ENCODE results near the gene RASGRF1. TPM values are rescaled to one million over a fixed set of nuclear protein-coding genes. Genes with fewer than 3 reads are reported as not detected.

Gene RASGRF1
- total RNA-seq, 1 experiment from 2014 or later: not detected

- DNase-seq (no peak), ATAC-seq (no peak)
- Histone ChIP-seq H3K4me2 (ENCODE audit: low read length) (no peak overlapping the region), H3K27ac (ENCODE audit: low read length) (no peak overlapping the region), H3K9me3 (ENCODE audit: low read length) (no peaks in the 10 kb centered on the region), H3K9me2 (replicated peaks; ENCODE audit: low read length) (no peaks in the 10 kb centered on the region), H3K9ac (ENCODE audit: low read length) (no peak overlapping the region), H3K4me1 (ENCODE audit: insufficient read depth, low read length) (no peaks in the 10 kb centered on the region), H4K20me1 (ENCODE audit: low read length) (no peaks in the 10 kb centered on the region), H2AFZ (ENCODE audit: low read length) (no peak overlapping the region), H3F3A (ENCODE audit: low read length, unreplicated experiment) (no peaks in the 10 kb centered on the region), H3K4me3 (ENCODE audit: low read length) (no peak overlapping the region), H3K79me2 (ENCODE audit: low read length) (no peaks in the 10 kb centered on the region), H3K36me3 (ENCODE audit: low read depth, low read length) (no peaks in the 10 kb centered on the region; the same call in 1 of the 2 replicates), H3K27me3 (ENCODE audit: low read length) (no peaks in the 10 kb centered on the region)
- BruUV-seq (replicated peaks): no TSS peak
- intact Hi-C loops (cut with micrococcal nuclease): no loop called here
- no peak for TF ChIP-seq EZH2phosphoT487 (IDR thresholded peaks at IDR 0.05; ENCODE audit: borderline replicate concordance, low read length)
- no peak for TF ChIP-seq CTCF (conservative IDR thresholded peaks at IDR 0.05; ENCODE audit: low read depth, low read length)
- TF ChIP-seq EZH2 (IDR thresholded peaks at IDR 0.05; ENCODE audit: low read length, unreplicated experiment): no peak
- ChIA-PET CTCF (no interaction called here), POLR2A (ENCODE audit: unreplicated experiment) (no interaction called here)
These were observed 166.9 kb downstream of the RASGRF1 start for GRCh38 chr15:78923480-78924360.

- no TSS peak for BruUV-seq (replicated peaks)
- Histone ChIP-seq H3K9me3 (ENCODE audit: low read length) (no peaks in the 10 kb centered on the region), H3K4me1 (ENCODE audit: insufficient read depth, low read length) (no peaks in the 10 kb centered on the region), H3K9me2 (replicated peaks; ENCODE audit: low read length) (no peaks in the 10 kb centered on the region), H3F3A (ENCODE audit: low read length, unreplicated experiment) (no peaks in the 10 kb centered on the region), H3K27me3 (ENCODE audit: low read length) (no peaks in the 10 kb centered on the region), H3K36me3 (ENCODE audit: low read depth, low read length) (no peaks in the 10 kb centered on the region; the same call in 1 of the 2 replicates), H3K4me3 (ENCODE audit: low read length) (no peak overlapping the region), H4K20me1 (ENCODE audit: low read length) (no peaks in the 10 kb centered on the region), H3K4me2 (ENCODE audit: low read length) (no peak overlapping the region), H3K27ac (ENCODE audit: low read length) (no peak overlapping the region), H3K9ac (ENCODE audit: low read length) (no peak overlapping the region), H2AFZ (ENCODE audit: low read length) (no peak overlapping the region), H3K79me2 (ENCODE audit: low read length) (no peaks in the 10 kb centered on the region)
- ChIA-PET CTCF (no interaction called here), POLR2A (ENCODE audit: unreplicated experiment) (no interaction called here)
- intact Hi-C loops (cut with micrococcal nuclease): no loop called here
- TF ChIP-seq EZH2phosphoT487 (IDR thresholded peaks at IDR 0.05; ENCODE audit: borderline replicate concordance, low read length) (no peak), EZH2 (IDR thresholded peaks at IDR 0.05; ENCODE audit: low read length, unreplicated experiment) (no peak), CTCF (conservative IDR thresholded peaks at IDR 0.05; ENCODE audit: low read depth, low read length) (no peak)
- DNase-seq (no peak), ATAC-seq (no peak)
These were observed 167.6 kb downstream of the RASGRF1 start for GRCh38 chr15:78923015-78923414.

GRCh38 chr15:78922527-78922926 lies 168.1 kb downstream of the RASGRF1 start:
- POLR2A ChIA-PET (ENCODE audit: unreplicated experiment): no interaction called here

More at GRCh38 chr15:78922527-78922926, 168.1 kb downstream of the RASGRF1 start:
- Histone ChIP-seq H3K4me3 (ENCODE audit: low read length) (no peak overlapping the region), H3F3A (ENCODE audit: low read length, unreplicated experiment) (no peaks in the 10 kb centered on the region), H3K4me1 (ENCODE audit: insufficient read depth, low read length) (no peaks in the 10 kb centered on the region), H3K27me3 (ENCODE audit: low read length) (no peaks in the 10 kb centered on the region), H3K9ac (ENCODE audit: low read length) (no peak overlapping the region), H3K9me3 (ENCODE audit: low read length) (no peaks in the 10 kb centered on the region), H3K36me3 (ENCODE audit: low read depth, low read length) (no peaks in the 10 kb centered on the region; the same call in 1 of the 2 replicates), H3K79me2 (ENCODE audit: low read length) (no peaks in the 10 kb centered on the region), H3K4me2 (ENCODE audit: low read length) (no peak overlapping the region), H2AFZ (ENCODE audit: low read length) (no peak overlapping the region), H3K9me2 (replicated peaks; ENCODE audit: low read length) (no peaks in the 10 kb centered on the region), H3K27ac (ENCODE audit: low read length) (no peak overlapping the region), H4K20me1 (ENCODE audit: low read length) (no peaks in the 10 kb centered on the region)
- ATAC-seq: no peak
- no peak for DNase-seq
- TF ChIP-seq EZH2phosphoT487 (IDR thresholded peaks at IDR 0.05; ENCODE audit: borderline replicate concordance, low read length) (no peak), CTCF (conservative IDR thresholded peaks at IDR 0.05; ENCODE audit: low read depth, low read length) (no peak), EZH2 (IDR thresholded peaks at IDR 0.05; ENCODE audit: low read length, unreplicated experiment) (no peak)
- CTCF ChIA-PET: interaction anchor here (0.7 kb wide), 1 partner anchor 57 kb away, joined by 3 read pairs; no protein-coding TSS in a partner anchor
- no TSS peak for BruUV-seq (replicated peaks)
- intact Hi-C loops (cut with micrococcal nuclease): no loop called here
